Measurements from ENCODE around the gene PLXNB3.

Gene PLXNB3

GRCh38 chrX:153818571-153819383 lies 54.7 kb downstream of the PLXNB3 start:
- DNase-seq: peak; percentile 10

GRCh38 chrX:153819384-153820040 lies 55.5 kb downstream of the PLXNB3 start:
- DNase-seq: no peak

- DNase-seq: no peak
Measured at GRCh38 chrX:153820601-153821000, 56.6 kb downstream of the PLXNB3 start.

- DNase-seq: no peak
Measured at GRCh38 chrX:153821066-153821465, 57.0 kb downstream of the PLXNB3 start.

GRCh38 chrX:153824348-153824747 lies 60.3 kb downstream of the PLXNB3 start:
- no peak for DNase-seq

- no peak for DNase-seq
Measured at GRCh38 chrX:153825042-153825441, 61.0 kb downstream of the PLXNB3 start.
